ENCODE results near the gene NTM. TPM values are rescaled to one million over a fixed set of nuclear protein-coding genes. Genes with fewer than 3 reads are reported as not detected.

The NTM gene
- total RNA-seq, 2 experiments from 2014 or later: not detected

- Mint-ChIP-seq H3K27ac (no peak overlapping the region), H3K4me3 (no peak overlapping the region), H3K4me1 (ENCODE audit: low read depth) (no peaks in the 10 kb centered on the region), H3K36me3 (ENCODE audit: low read depth) (no peaks in the 10 kb centered on the region), H3K9me3 (no peaks in the 10 kb centered on the region), H3K27me3 (no peaks in the 10 kb centered on the region)
- ChIA-PET POLR2A (no interaction called here), CTCF (interaction anchor here (1.0 to 1.5 kb wide), 2 partner anchors 11 to 18 kb away, joined by 3 to 8 read pairs; no protein-coding TSS in a partner anchor)
- intact Hi-C loops (cut with micrococcal nuclease): no loop called here
- DNase-seq: no peak
- ATAC-seq: no peak
- TF ChIP-seq, protein P1, sequence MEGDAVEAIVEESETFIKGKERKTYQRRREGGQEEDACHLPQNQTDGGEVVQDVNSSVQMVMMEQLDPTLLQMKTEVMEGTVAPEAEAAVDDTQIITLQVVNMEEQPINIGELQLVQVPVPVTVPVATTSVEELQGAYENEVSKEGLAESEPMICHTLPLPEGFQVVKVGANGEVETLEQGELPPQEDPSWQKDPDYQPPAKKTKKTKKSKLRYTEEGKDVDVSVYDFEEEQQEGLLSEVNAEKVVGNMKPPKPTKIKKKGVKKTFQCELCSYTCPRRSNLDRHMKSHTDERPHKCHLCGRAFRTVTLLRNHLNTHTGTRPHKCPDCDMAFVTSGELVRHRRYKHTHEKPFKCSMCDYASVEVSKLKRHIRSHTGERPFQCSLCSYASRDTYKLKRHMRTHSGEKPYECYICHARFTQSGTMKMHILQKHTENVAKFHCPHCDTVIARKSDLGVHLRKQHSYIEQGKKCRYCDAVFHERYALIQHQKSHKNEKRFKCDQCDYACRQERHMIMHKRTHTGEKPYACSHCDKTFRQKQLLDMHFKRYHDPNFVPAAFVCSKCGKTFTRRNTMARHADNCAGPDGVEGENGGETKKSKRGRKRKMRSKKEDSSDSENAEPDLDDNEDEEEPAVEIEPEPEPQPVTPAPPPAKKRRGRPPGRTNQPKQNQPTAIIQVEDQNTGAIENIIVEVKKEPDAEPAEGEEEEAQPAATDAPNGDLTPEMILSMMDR (IDR thresholded peaks at IDR 0.05): no peak
Observed at GRCh38 chr11:131656839-131657211, 286.4 kb downstream of the NTM start.

DNA sequence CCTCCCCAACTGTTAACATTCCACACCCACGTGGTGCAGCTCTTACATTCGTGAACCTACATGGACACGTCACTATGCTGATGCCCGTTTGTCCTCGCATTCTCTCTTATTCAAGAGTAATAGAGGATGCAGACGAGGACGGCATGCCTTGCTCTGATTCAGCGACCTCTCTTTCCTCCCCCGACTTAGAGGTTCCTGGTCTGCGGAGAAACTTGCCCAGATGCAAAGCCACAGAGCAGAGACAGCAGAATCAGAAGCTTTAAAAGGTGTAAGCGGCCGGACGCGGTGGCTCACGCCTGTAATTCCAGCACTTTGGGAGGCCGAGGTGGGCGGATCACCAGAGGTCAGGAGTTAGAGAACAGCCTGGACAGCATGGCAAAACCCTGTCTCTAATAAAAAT, 288.0 kb downstream of the NTM start:
- ATAC-seq: no peak
- POLR2A ChIA-PET: no interaction called here
- CTCF ChIA-PET: interaction anchor here (0.8 kb wide), 1 partner anchor 16 kb away, joined by 3 read pairs; no protein-coding TSS in a partner anchor
- TF ChIP-seq, protein P1 (IDR thresholded peaks at IDR 0.05): no peak
- H3K4me3 Mint-ChIP-seq: no peak overlapping the region
- no peaks in the 10 kb centered on the region for H3K36me3 Mint-ChIP-seq (ENCODE audit: low read depth)
- H3K9me3 Mint-ChIP-seq: no peaks in the 10 kb centered on the region
- DNase-seq: no peak
- H3K27ac Mint-ChIP-seq: no peak overlapping the region
- intact Hi-C loops (cut with micrococcal nuclease): no loop called here
- no peaks in the 10 kb centered on the region for H3K27me3 Mint-ChIP-seq
- H3K4me1 Mint-ChIP-seq (ENCODE audit: low read depth): no peaks in the 10 kb centered on the region

- intact Hi-C loops (cut with micrococcal nuclease): no loop called here
- DNase-seq (no peak), ATAC-seq (no peak)
- Mint-ChIP-seq H3K36me3 (ENCODE audit: low read depth) (no peaks in the 10 kb centered on the region), H3K27me3 (no peaks in the 10 kb centered on the region), H3K27ac (no peak overlapping the region), H3K9me3 (no peaks in the 10 kb centered on the region), H3K4me3 (no peak overlapping the region), H3K4me1 (ENCODE audit: low read depth) (no peaks in the 10 kb centered on the region)
- ChIA-PET CTCF (interaction anchor here (0.8 kb wide), 1 partner anchor 15 kb away, joined by 3 read pairs; no protein-coding TSS in a partner anchor), POLR2A (no interaction called here)
- TF ChIP-seq, protein P1 (IDR thresholded peaks at IDR 0.05): no peak
Observed at GRCh38 chr11:131658952-131659351, 288.5 kb downstream of the NTM start.

DNA sequence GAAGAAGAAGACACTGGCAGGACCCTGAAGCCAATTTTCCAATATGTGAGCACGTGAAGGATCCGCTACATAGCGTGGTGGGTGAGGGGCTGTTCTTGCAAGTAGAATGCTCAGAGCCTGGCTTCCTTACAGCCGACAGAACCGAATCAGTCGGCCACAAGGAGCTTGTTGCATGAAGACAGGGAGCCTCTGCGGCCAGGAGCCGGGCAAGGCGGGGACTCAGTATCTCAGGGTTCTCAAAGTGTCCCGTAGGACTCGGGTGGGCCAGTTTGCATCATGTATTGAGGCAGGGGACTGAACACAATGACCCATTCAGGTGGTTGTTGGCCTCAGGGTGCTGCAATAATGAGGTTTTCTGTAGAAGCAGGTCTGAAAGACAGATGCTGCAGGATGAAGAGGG, 289.5 kb downstream of the NTM start:
- DNase-seq (no peak), ATAC-seq (no peak)
- intact Hi-C loops (cut with micrococcal nuclease): no loop called here
- no peaks in the 10 kb centered on the region for H3K4me1 Mint-ChIP-seq (ENCODE audit: low read depth)
- H3K9me3 Mint-ChIP-seq: no peaks in the 10 kb centered on the region
- TF ChIP-seq, protein P1 (IDR thresholded peaks at IDR 0.05): no peak
- ChIA-PET POLR2A (no interaction called here), CTCF (interaction anchor here (1.6 kb wide), 1 partner anchor 14 kb away, joined by 7 read pairs; no protein-coding TSS in a partner anchor)
- no peaks in the 10 kb centered on the region for H3K27me3 Mint-ChIP-seq
- H3K36me3 Mint-ChIP-seq (ENCODE audit: low read depth): no peaks in the 10 kb centered on the region
- no peak overlapping the region for H3K27ac Mint-ChIP-seq
- H3K4me3 Mint-ChIP-seq: no peak overlapping the region

DNA sequence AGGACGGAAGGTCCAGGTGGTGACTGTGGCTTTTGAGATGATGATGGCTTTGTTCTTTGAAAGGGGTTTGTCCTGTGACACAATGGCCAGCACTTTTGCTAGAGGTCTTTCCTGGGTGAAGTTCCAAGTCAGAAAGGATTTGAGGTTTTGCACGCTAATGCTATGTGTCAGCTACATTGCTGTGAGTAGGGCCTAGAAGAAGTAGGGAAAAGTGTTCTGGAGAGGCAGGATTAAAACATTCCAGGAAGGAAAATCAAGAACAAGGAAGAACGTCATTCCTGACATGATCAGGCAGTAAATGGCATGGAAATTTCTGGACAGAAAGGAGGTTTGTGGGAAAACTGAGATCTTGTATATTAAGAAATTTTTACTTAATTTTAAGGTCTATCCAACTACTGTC, 290.7 kb downstream of the NTM start:
- Mint-ChIP-seq H3K9me3 (no peaks in the 10 kb centered on the region), H3K27me3 (no peaks in the 10 kb centered on the region), H3K27ac (no peak overlapping the region), H3K4me3 (no peak overlapping the region), H3K36me3 (ENCODE audit: low read depth) (no peaks in the 10 kb centered on the region), H3K4me1 (ENCODE audit: low read depth) (no peaks in the 10 kb centered on the region)
- ChIA-PET POLR2A (no interaction called here), CTCF (no interaction called here)
- no peak for ATAC-seq
- no peak for DNase-seq
- TF ChIP-seq, protein P1 (IDR thresholded peaks at IDR 0.05): no peak
- intact Hi-C loops (cut with micrococcal nuclease): no loop called here
